Measurements from ENCODE around the gene SCD5. TPM values are rescaled to one million over a fixed set of nuclear protein-coding genes. Genes with fewer than 3 reads are reported as not detected.

Gene SCD5
- total and polyA plus RNA-seq, 2 donors (not counting 3 experiments of a cell fraction or from before 2014, with no cell fraction given): 38.4 to 38.5 TPM

DNA sequence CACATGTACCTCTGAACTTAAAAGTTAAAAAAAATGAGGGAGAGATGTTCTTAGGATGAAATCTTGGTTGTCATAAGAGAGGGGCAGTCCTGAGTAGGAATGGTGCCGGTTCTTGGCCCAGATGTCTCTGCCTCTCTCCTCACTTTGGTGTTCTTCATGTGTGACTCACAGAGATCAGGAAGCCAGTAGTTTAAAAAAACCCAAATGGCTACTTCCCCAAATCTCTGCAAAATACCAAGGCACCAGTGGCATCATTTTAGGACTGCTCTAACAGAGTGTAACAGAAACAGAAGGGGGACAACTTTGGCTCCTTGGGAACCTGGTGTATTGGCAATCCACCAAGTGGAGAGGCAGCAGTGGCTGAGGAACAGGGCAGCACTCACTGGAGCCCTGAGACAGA, 116.8 kb downstream of the SCD5 start:
- FAIRE-seq: no peak
- intact Hi-C loops (cut with micrococcal nuclease) (no loop called here), dilution Hi-C loops (cut with MboI; ENCODE audit: extremely low pct_ligation_motif_present, low sequenced_read_pairs) (no loop called here)
- ChIA-PET CTCF (interaction anchor here (1.4 to 3.2 kb wide), 3 partner anchors 14 to 57 kb away, joined by 3 to 10 read pairs (median 4); no protein-coding TSS in a partner anchor), POLR2A (no interaction called here)
- no peaks in the 10 kb centered on the region for H4K20me1 ChIP-seq (replicated peaks; ENCODE audit: control insufficient read depth, extremely low read depth, insufficient read depth, low read length)
- H3K4me1 ChIP-seq (ENCODE audit: control insufficient read depth, extremely low read depth, insufficient read depth, low read length): peaks cover 2% of the 10 kb centered on the region
- H3K9me3 ChIP-seq (replicated peaks; ENCODE audit: control insufficient read depth, insufficient read depth, low read length): no peaks in the 10 kb centered on the region
- BruUV-seq (replicated peaks): no TSS peak
- H3K36me3 ChIP-seq (ENCODE audit: control insufficient read depth in 2 of 2, extremely low read depth in 1 of 2, insufficient read depth in 2 of 2, low read length in 2 of 2): peaks cover 0 to 11% of the 10 kb centered on the region in 2 experiments
- TF ChIP-seq GATA2 (IDR thresholded peaks at IDR 0.05; ENCODE audit: insufficient read depth, insufficient read length, low read depth, low read length) (no peak), FOS (IDR thresholded peaks at IDR 0.05; ENCODE audit: borderline replicate concordance, insufficient read depth, low read length) (no peak), JUN (IDR thresholded peaks at IDR 0.05; ENCODE audit: borderline replicate concordance, insufficient read depth, insufficient read length, low read depth) (no peak), POLR2AphosphoS5 (IDR thresholded peaks at IDR 0.05; ENCODE audit: insufficient read depth, low read depth, low read length) (no peak), EZH2 (IDR thresholded peaks at IDR 0.05; ENCODE audit: borderline replicate concordance, low read depth, low read length, severe bottlenecking) (no peak)
- TF ChIP-seq, protein P1, sequence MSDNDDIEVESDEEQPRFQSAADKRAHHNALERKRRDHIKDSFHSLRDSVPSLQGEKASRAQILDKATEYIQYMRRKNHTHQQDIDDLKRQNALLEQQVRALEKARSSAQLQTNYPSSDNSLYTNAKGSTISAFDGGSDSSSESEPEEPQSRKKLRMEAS (IDR thresholded peaks at IDR 0.05; ENCODE audit: insufficient read depth, insufficient read length): no peak
- H2AFZ ChIP-seq (ENCODE audit: low read depth, low read length): no peak overlapping the region
- no peak overlapping the region for H3K4me2 ChIP-seq (ENCODE audit: insufficient read depth, low read length)
- DNase-seq (ENCODE audit: low read depth, low spot score): no peak
- no peaks in the 10 kb centered on the region for H3K27me3 ChIP-seq (ENCODE audit: control insufficient read depth in 2 of 2, insufficient read depth in 2 of 2, low read length in 2 of 2)
- H3K79me2 ChIP-seq (ENCODE audit: control insufficient read depth, insufficient read depth, low read length): no peaks in the 10 kb centered on the region
- no peaks in the 10 kb centered on the region for H3K9me1 ChIP-seq (replicated peaks; ENCODE audit: control insufficient read depth, extremely low read depth, insufficient read depth, low read length)
- H3K27ac ChIP-seq (ENCODE audit: insufficient read depth, low read depth, low read length): no peak overlapping the region
- no peak overlapping the region for H3K9ac ChIP-seq (replicated peaks; ENCODE audit: extremely low read depth, insufficient read depth, low read length)
- no peak overlapping the region for H3K4me3 ChIP-seq (replicated peaks in 1 of 3; ENCODE audit: insufficient read depth in 1 of 3, low read depth in 1 of 3, low read length in 3 of 3)

DNA sequence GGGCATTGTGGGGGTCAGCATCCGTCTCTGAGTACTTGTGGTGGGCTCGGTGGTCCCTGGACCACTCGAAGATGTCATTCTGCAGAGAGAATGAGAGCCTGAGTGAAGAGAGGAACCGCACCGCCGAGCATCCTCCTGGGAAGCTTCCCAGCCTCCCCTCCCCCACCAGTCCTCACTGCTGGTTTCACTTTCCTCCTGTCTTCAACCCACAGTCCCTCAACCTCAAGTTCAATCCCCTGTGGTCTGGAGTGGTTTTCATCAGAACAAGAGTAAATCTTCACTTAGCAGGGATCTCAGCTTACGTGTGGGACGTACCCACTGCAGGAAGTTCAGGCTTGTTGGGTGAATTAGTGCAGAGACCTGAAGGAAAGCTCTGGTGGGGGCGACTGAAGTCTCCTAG, 117.8 kb downstream of the SCD5 start:
- dilution Hi-C loops (cut with MboI; ENCODE audit: extremely low pct_ligation_motif_present, low sequenced_read_pairs) (no loop called here), intact Hi-C loops (cut with micrococcal nuclease) (no loop called here)
- CTCF ChIA-PET: interaction anchor here (0.6 to 3.2 kb wide), 3 partner anchors 13 to 271 kb away, joined by 3 to 10 read pairs (median 3); no protein-coding TSS in a partner anchor
- no peaks in the 10 kb centered on the region for H3K27me3 ChIP-seq (ENCODE audit: control insufficient read depth in 2 of 2, insufficient read depth in 2 of 2, low read length in 2 of 2)
- H2AFZ ChIP-seq (ENCODE audit: low read depth, low read length): no peak overlapping the region
- H3K4me1 ChIP-seq (ENCODE audit: control insufficient read depth, extremely low read depth, insufficient read depth, low read length): peaks cover 2% of the 10 kb centered on the region
- H3K79me2 ChIP-seq (ENCODE audit: control insufficient read depth, insufficient read depth, low read length): no peaks in the 10 kb centered on the region
- H3K4me2 ChIP-seq (ENCODE audit: insufficient read depth, low read length): no peak overlapping the region
- no peak overlapping the region for H3K27ac ChIP-seq (ENCODE audit: insufficient read depth, low read depth, low read length)
- H3K9me1 ChIP-seq (replicated peaks; ENCODE audit: control insufficient read depth, extremely low read depth, insufficient read depth, low read length): no peaks in the 10 kb centered on the region
- TF ChIP-seq POLR2A (IDR thresholded peaks at IDR 0.05; ENCODE audit: low read depth, low read length) (no peak), JUN (IDR thresholded peaks at IDR 0.05; ENCODE audit: borderline replicate concordance, insufficient read depth, insufficient read length, low read depth) (no peak), FOS (IDR thresholded peaks at IDR 0.05; ENCODE audit: borderline replicate concordance, insufficient read depth, low read length) (no peak)
- TF ChIP-seq, protein P1 (IDR thresholded peaks at IDR 0.05; ENCODE audit: insufficient read depth, insufficient read length): no peak
- H3K36me3 ChIP-seq (ENCODE audit: control insufficient read depth in 2 of 2, extremely low read depth in 1 of 2, insufficient read depth in 2 of 2, low read length in 2 of 2): peaks cover 0 to 11% of the 10 kb centered on the region in 2 experiments
- BruUV-seq (replicated peaks): no TSS peak
- no peak for DNase-seq (ENCODE audit: low read depth, low spot score)
- H3K9ac ChIP-seq (replicated peaks; ENCODE audit: extremely low read depth, insufficient read depth, low read length): no peak overlapping the region
- FAIRE-seq: no peak
- no peaks in the 10 kb centered on the region for H4K20me1 ChIP-seq (replicated peaks; ENCODE audit: control insufficient read depth, extremely low read depth, insufficient read depth, low read length)
- no peak overlapping the region for H3K4me3 ChIP-seq (replicated peaks in 1 of 3; ENCODE audit: insufficient read depth in 1 of 3, low read depth in 1 of 3, low read length in 3 of 3)
- H3K9me3 ChIP-seq (replicated peaks; ENCODE audit: control insufficient read depth, insufficient read depth, low read length): no peaks in the 10 kb centered on the region
- POLR2A ChIA-PET: no interaction called here

All from endothelial cell of umbilical vein (primary cell).